ENCODE data around the gene MKLN1.
A peak's percentile ranks its signal among the peaks of the same experiment; 100 is the strongest.

MKLN1 gene

GRCh38 chr7:131540491-131541162, 213.0 kb downstream of the MKLN1 start:
- H3K4me1 ChIP-seq (ENCODE audit: control insufficient read depth, low read depth, low read length) = peaks cover 20% of the 10 kb centered on the region

GRCh38 chr7:131543298-131543697, 215.6 kb downstream of the MKLN1 start:
- Histone ChIP-seq H3K4me1 (ENCODE audit: control insufficient read depth, low read depth, low read length) (peaks cover 20% of the 10 kb centered on the region), H3K9ac (ENCODE audit: low read length) (no peak overlapping the region), H3K79me1 (ENCODE audit: low read length) (peaks cover 2% of the 10 kb centered on the region), H3K4me3 (ENCODE audit: low read length) (no peak overlapping the region), H3K4me2 (ENCODE audit: low read length) (no peak overlapping the region), H3K36me3 (ENCODE audit: control insufficient read depth, insufficient read depth, low read length) (no peaks in the 10 kb centered on the region), H2BK5ac (ENCODE audit: low read length) (no peak overlapping the region), H3K18ac (ENCODE audit: low read length) (no peak overlapping the region), H3K27ac (ENCODE audit: low read depth, low read length) (no peak overlapping the region), H4K5ac (ENCODE audit: low read length) (no peak overlapping the region), H4K8ac (ENCODE audit: low read depth, low read length) (no peak overlapping the region), H2BK120ac (ENCODE audit: low read depth, low read length) (no peak overlapping the region), H3K23ac (ENCODE audit: low read length) (no peak overlapping the region), H3K27me3 (ENCODE audit: insufficient read depth, low read length, poor library complexity) (no peaks in the 10 kb centered on the region), H3K56ac (ENCODE audit: low read length) (no peak overlapping the region), H3K4ac (ENCODE audit: low read depth, low read length) (no peak overlapping the region), H3K79me2 (ENCODE audit: control insufficient read depth, insufficient read depth, low read length) (peaks cover 96% of the 10 kb centered on the region), H2AK5ac (ENCODE audit: low read length) (no peak overlapping the region), H2BK15ac (replicated peaks; ENCODE audit: low read depth) (no peak overlapping the region)
- no CpG with 5 or more reads among the region's 5 CpGs for WGBS (ENCODE audit: extremely low coverage, insufficient coverage, low lambda C conversion rate)
- DNase-seq = no peak

More at GRCh38 chr7:131540491-131541162, 213.0 kb downstream of the MKLN1 start:
- no peak overlapping the region for H2BK15ac ChIP-seq (replicated peaks; ENCODE audit: low read depth)
- peak; percentile 60 for DNase-seq
- H3K4me3 ChIP-seq (ENCODE audit: low read length) = no peak overlapping the region
- peaks cover 2% of the 10 kb centered on the region for H3K36me3 ChIP-seq (ENCODE audit: control insufficient read depth, insufficient read depth, low read length)
- H2BK5ac ChIP-seq (ENCODE audit: low read length) = no peak overlapping the region
- peaks cover 97% of the 10 kb centered on the region for H3K79me2 ChIP-seq (ENCODE audit: control insufficient read depth, insufficient read depth, low read length)
- H3K23ac ChIP-seq (ENCODE audit: low read length) = no peak overlapping the region
- no peaks in the 10 kb centered on the region for H3K27me3 ChIP-seq (ENCODE audit: insufficient read depth, low read length, poor library complexity)
- H3K27ac ChIP-seq (ENCODE audit: low read depth, low read length) = no peak overlapping the region
- no peak overlapping the region for H4K8ac ChIP-seq (ENCODE audit: low read depth, low read length)
- no peak overlapping the region for H2BK120ac ChIP-seq (ENCODE audit: low read depth, low read length)
- no CpG with 5 or more reads among the region's 18 CpGs for WGBS (ENCODE audit: extremely low coverage, insufficient coverage, low lambda C conversion rate)
- peak overlapping the region; percentile 4 for H3K18ac ChIP-seq (ENCODE audit: low read length)
- H4K5ac ChIP-seq (ENCODE audit: low read length) = no peak overlapping the region
- no peak overlapping the region for H3K4ac ChIP-seq (ENCODE audit: low read depth, low read length)
- no peak overlapping the region for H3K56ac ChIP-seq (ENCODE audit: low read length)
- H3K79me1 ChIP-seq (ENCODE audit: low read length) = peaks cover 2% of the 10 kb centered on the region
- H3K4me2 ChIP-seq (ENCODE audit: low read length) = no peak overlapping the region
- no peak overlapping the region for H2AK5ac ChIP-seq (ENCODE audit: low read length)
- H3K9ac ChIP-seq (ENCODE audit: low read length) = peak overlapping the region; percentile 30

- H3K79me2 ChIP-seq (ENCODE audit: control insufficient read depth, insufficient read depth, low read length) = peaks cover 96% of the 10 kb centered on the region
- no peak for DNase-seq
- peaks cover 2% of the 10 kb centered on the region for H3K79me1 ChIP-seq (ENCODE audit: low read length)
- H4K8ac ChIP-seq (ENCODE audit: low read depth, low read length) = no peak overlapping the region
- H3K4ac ChIP-seq (ENCODE audit: low read depth, low read length) = no peak overlapping the region
- H3K9ac ChIP-seq (ENCODE audit: low read length) = no peak overlapping the region
- H2AK5ac ChIP-seq (ENCODE audit: low read length) = no peak overlapping the region
- H3K27me3 ChIP-seq (ENCODE audit: insufficient read depth, low read length, poor library complexity) = no peaks in the 10 kb centered on the region
- no peak overlapping the region for H3K27ac ChIP-seq (ENCODE audit: low read depth, low read length)
- no peak overlapping the region for H4K5ac ChIP-seq (ENCODE audit: low read length)
- H3K4me1 ChIP-seq (ENCODE audit: control insufficient read depth, low read depth, low read length) = peaks cover 18% of the 10 kb centered on the region
- no peak overlapping the region for H3K4me2 ChIP-seq (ENCODE audit: low read length)
- H3K4me3 ChIP-seq (ENCODE audit: low read length) = no peak overlapping the region
- H3K18ac ChIP-seq (ENCODE audit: low read length) = no peak overlapping the region
- peak overlapping the region; percentile 19 for H3K56ac ChIP-seq (ENCODE audit: low read length)
- H2BK15ac ChIP-seq (replicated peaks; ENCODE audit: low read depth) = no peak overlapping the region
- H2BK5ac ChIP-seq (ENCODE audit: low read length) = no peak overlapping the region
- no peak overlapping the region for H3K23ac ChIP-seq (ENCODE audit: low read length)
- no peak overlapping the region for H2BK120ac ChIP-seq (ENCODE audit: low read depth, low read length)
- H3K36me3 ChIP-seq (ENCODE audit: control insufficient read depth, insufficient read depth, low read length) = no peaks in the 10 kb centered on the region
- no CpG with 5 or more reads among the region's 3 CpGs for WGBS (ENCODE audit: extremely low coverage, insufficient coverage, low lambda C conversion rate)
Measured at GRCh38 chr7:131544021-131544420, 216.3 kb downstream of the MKLN1 start.

GRCh38 chr7:131544449-131545301, 217.0 kb downstream of the MKLN1 start:
- Histone ChIP-seq H3K79me1 (ENCODE audit: low read length) (peaks cover 2% of the 10 kb centered on the region), H4K5ac (ENCODE audit: low read length) (no peak overlapping the region), H3K23ac (ENCODE audit: low read length) (peak overlapping the region; percentile 12), H3K4me2 (ENCODE audit: low read length) (no peak overlapping the region), H2BK15ac (replicated peaks; ENCODE audit: low read depth) (no peak overlapping the region), H3K4me3 (ENCODE audit: low read length) (no peak overlapping the region), H3K4me1 (ENCODE audit: control insufficient read depth, low read depth, low read length) (peaks cover 16% of the 10 kb centered on the region), H2BK5ac (ENCODE audit: low read length) (peak overlapping the region; percentile 21), H3K36me3 (ENCODE audit: control insufficient read depth, insufficient read depth, low read length) (no peaks in the 10 kb centered on the region), H4K8ac (ENCODE audit: low read depth, low read length) (no peak overlapping the region), H3K27ac (ENCODE audit: low read depth, low read length) (no peak overlapping the region), H3K27me3 (ENCODE audit: insufficient read depth, low read length, poor library complexity) (no peaks in the 10 kb centered on the region), H2AK5ac (ENCODE audit: low read length) (no peak overlapping the region), H3K4ac (ENCODE audit: low read depth, low read length) (no peak overlapping the region), H3K56ac (ENCODE audit: low read length) (peak overlapping the region; percentile 57), H3K18ac (ENCODE audit: low read length) (peak overlapping the region; percentile 13), H2BK120ac (ENCODE audit: low read depth, low read length) (no peak overlapping the region), H3K79me2 (ENCODE audit: control insufficient read depth, insufficient read depth, low read length) (peaks cover 96% of the 10 kb centered on the region), H3K9ac (ENCODE audit: low read length) (no peak overlapping the region)
- DNase-seq = peak; percentile 92
- no CpG with 5 or more reads among the region's 16 CpGs for WGBS (ENCODE audit: extremely low coverage, insufficient coverage, low lambda C conversion rate)

- no peaks in the 10 kb centered on the region for H3K36me3 ChIP-seq (ENCODE audit: control insufficient read depth, insufficient read depth, low read length)
Measured at GRCh38 chr7:131546126-131546525, 218.4 kb downstream of the MKLN1 start.

More at GRCh38 chr7:131546126-131546525, 218.4 kb downstream of the MKLN1 start:
- no CpG with 5 or more reads among the region's 12 CpGs for WGBS (ENCODE audit: extremely low coverage, insufficient coverage, low lambda C conversion rate)
- H2BK15ac ChIP-seq (replicated peaks; ENCODE audit: low read depth) = no peak overlapping the region
- H2BK120ac ChIP-seq (ENCODE audit: low read depth, low read length) = no peak overlapping the region
- no peak overlapping the region for H2BK5ac ChIP-seq (ENCODE audit: low read length)
- H3K27ac ChIP-seq (ENCODE audit: low read depth, low read length) = no peak overlapping the region
- H3K27me3 ChIP-seq (ENCODE audit: insufficient read depth, low read length, poor library complexity) = no peaks in the 10 kb centered on the region
- peaks cover 95% of the 10 kb centered on the region for H3K79me2 ChIP-seq (ENCODE audit: control insufficient read depth, insufficient read depth, low read length)
- H2AK5ac ChIP-seq (ENCODE audit: low read length) = no peak overlapping the region
- H3K4ac ChIP-seq (ENCODE audit: low read depth, low read length) = no peak overlapping the region
- no peak overlapping the region for H3K23ac ChIP-seq (ENCODE audit: low read length)
- no peak overlapping the region for H4K8ac ChIP-seq (ENCODE audit: low read depth, low read length)
- DNase-seq = no peak
- no peak overlapping the region for H3K4me3 ChIP-seq (ENCODE audit: low read length)
- H3K79me1 ChIP-seq (ENCODE audit: low read length) = peaks cover 2% of the 10 kb centered on the region
- no peak overlapping the region for H3K18ac ChIP-seq (ENCODE audit: low read length)
- H3K4me1 ChIP-seq (ENCODE audit: control insufficient read depth, low read depth, low read length) = peaks cover 10% of the 10 kb centered on the region
- H3K56ac ChIP-seq (ENCODE audit: low read length) = no peak overlapping the region
- no peak overlapping the region for H3K9ac ChIP-seq (ENCODE audit: low read length)
- no peak overlapping the region for H4K5ac ChIP-seq (ENCODE audit: low read length)
- no peak overlapping the region for H3K4me2 ChIP-seq (ENCODE audit: low read length)
